A549 (cell line): ENCODE data around the gene KCNJ11.

ENCODE experiments used
- EP300 ChIP-seq, 2 experiments: fragments of >200 bp; sonication (Bioruptor Twin); formaldehyde crosslinking; IDR thresholded peaks; 2 replicates in 1 of 2; 3 replicates in 1 of 2; pipeline ENCODE4 v1.6.1; 2016 to 2017
- HOXA7 ChIP-seq: fragments of 250-450 bp; sonication (Bioruptor Pico); IDR thresholded peaks from 2 replicates; pipeline ENCODE4 v1.5.0; 2020; ENCODE audit warnings: mild to moderate bottlenecking, moderate library complexity
- JUNB ChIP-seq: fragments of >200 bp; sonication (Bioruptor Twin); formaldehyde crosslinking; IDR thresholded peaks from 2 replicates; pipeline ENCODE4 v1.6.1; 2016
- MAZ ChIP-seq: fragments of 150-350 bp; IDR thresholded peaks from 2 replicates; pipeline ENCODE4 v1.6.1; 2014; ENCODE audit warnings: antibody characterized with exemption, low read depth, low read length, borderline replicate concordance
- PHF8 ChIP-seq: fragments of 200-600 bp; sonication (generic); IDR thresholded peaks from 2 replicates; pipeline ENCODE4 v1.6.1; 2016; ENCODE audit warnings: low read depth, mild to moderate bottlenecking, antibody characterized with exemption, moderate library complexity, borderline replicate concordance
- POLR2A ChIP-seq: IDR thresholded peaks from 2 replicates; pipeline ENCODE4 v1.6.1; 2012; ENCODE audit warnings: mild to moderate bottlenecking, low read length
- RAD21 ChIP-seq, 2 experiments: fragments of >200 bp in 1 of 2; sonication (Bioruptor Twin) in 1 of 2; formaldehyde crosslinking in 1 of 2; IDR thresholded peaks in 1 of 2; conservative IDR thresholded peaks in 1 of 2; 2 replicates in 1 of 2; 3 replicates in 1 of 2; pipeline ENCODE4 v1.6.1; 2012 to 2018; ENCODE audit warnings: inconsistent platforms in 1 of 2
- REST ChIP-seq: fragments of 200-600 bp; sonication (generic); IDR thresholded peaks from 2 replicates; pipeline ENCODE4 v1.6.1; 2016; ENCODE audit warnings: antibody characterized with exemption, mild to moderate bottlenecking, moderate library complexity
- SMC3 ChIP-seq: fragments of >200 bp; sonication (Bioruptor Twin); formaldehyde crosslinking; IDR thresholded peaks from 3 replicates; pipeline ENCODE4 v1.6.1; 2018; ENCODE audit warnings: inconsistent platforms
- TF ChIP-seq, protein P1 (sequence below): fragments of >200 bp; sonication (Bioruptor Twin); formaldehyde crosslinking; IDR thresholded peaks from 3 replicates; pipeline ENCODE4 v1.5.1; 2016

DNA sequence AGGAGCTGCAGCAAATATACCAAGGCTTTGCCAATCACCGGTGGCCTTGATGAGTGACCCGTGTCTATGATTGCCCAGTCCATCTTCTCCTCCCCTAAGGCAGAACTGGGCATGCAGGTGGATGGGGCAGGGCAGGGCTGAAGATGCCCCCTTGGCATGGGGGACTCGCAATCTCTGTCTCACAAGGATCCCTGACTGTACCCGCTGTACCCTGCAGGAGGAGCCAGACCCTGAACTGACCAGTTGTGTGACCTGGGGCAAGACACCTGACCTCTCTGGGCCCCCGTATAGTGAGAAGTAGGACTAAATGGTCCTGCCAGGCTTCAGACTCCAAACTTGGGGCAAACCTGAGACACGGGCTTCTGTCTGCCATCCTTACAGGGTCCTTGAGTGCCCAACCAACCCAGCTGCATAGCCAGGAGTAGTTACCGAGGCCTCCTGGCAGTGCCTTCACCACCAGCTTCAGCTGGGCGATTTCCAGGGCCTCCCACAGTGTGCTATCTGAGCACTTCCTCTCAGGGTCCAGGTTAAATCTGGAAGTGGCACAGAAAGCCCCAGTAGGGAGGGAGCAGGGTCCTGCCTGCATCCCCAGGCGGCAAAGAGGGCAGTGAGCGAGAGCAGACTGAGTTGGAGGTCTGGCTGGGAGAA is 6.4 kb upstream of the KCNJ11 start:
- TF ChIP-seq, protein P1, sequence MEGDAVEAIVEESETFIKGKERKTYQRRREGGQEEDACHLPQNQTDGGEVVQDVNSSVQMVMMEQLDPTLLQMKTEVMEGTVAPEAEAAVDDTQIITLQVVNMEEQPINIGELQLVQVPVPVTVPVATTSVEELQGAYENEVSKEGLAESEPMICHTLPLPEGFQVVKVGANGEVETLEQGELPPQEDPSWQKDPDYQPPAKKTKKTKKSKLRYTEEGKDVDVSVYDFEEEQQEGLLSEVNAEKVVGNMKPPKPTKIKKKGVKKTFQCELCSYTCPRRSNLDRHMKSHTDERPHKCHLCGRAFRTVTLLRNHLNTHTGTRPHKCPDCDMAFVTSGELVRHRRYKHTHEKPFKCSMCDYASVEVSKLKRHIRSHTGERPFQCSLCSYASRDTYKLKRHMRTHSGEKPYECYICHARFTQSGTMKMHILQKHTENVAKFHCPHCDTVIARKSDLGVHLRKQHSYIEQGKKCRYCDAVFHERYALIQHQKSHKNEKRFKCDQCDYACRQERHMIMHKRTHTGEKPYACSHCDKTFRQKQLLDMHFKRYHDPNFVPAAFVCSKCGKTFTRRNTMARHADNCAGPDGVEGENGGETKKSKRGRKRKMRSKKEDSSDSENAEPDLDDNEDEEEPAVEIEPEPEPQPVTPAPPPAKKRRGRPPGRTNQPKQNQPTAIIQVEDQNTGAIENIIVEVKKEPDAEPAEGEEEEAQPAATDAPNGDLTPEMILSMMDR: no peak
- no peak for TF ChIP-seq PHF8
- TF ChIP-seq RAD21 (conservative IDR thresholded peaks at IDR 0.05 in 1 of 2, IDR thresholded peaks at IDR 0.05 in 1 of 2): no peak
- TF ChIP-seq MAZ: no peak
- TF ChIP-seq SMC3: no peak
- TF ChIP-seq POLR2A: no peak
- no peak for TF ChIP-seq EP300 (IDR thresholded peaks at IDR 0.05)
- TF ChIP-seq REST: no peak
- TF ChIP-seq HOXA7: no peak
- no peak for TF ChIP-seq JUNB
